ENCODE results near the gene RTN4. TPM values are rescaled to one million over a fixed set of nuclear protein-coding genes. Genes with fewer than 3 reads are reported as not detected.

RTN4 gene
- total RNA-seq, 2 experiments from 2014 or later = 86.5 to 90.7 TPM

DNA sequence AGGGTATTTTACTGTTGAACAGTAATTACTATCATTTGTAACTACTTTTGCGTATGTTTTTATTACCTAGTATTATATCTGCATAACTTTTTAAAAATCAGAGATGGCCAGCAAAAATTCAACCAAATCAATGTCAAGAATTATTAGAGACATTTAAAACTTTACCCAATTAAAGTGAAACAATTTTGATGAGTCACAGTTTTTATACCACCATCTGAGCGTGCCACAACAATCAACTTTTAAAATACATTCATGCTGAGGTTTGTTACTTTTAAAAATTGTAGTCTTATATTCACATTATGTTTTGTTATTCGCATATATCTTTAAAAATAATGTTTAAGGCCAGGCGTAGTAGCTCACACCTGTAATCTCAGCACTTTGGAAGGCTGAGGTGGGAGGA, 114.9 kb downstream of the RTN4 start:
- Mint-ChIP-seq H3K27ac (no peak overlapping the region), H3K36me3 (no peaks in the 10 kb centered on the region), H3K4me1 (no peaks in the 10 kb centered on the region), H3K27me3 (no peaks in the 10 kb centered on the region), H3K9me3 (peaks cover 14% of the 10 kb centered on the region), H3K4me3 (no peak overlapping the region)
- DNase-seq = no peak

DNA sequence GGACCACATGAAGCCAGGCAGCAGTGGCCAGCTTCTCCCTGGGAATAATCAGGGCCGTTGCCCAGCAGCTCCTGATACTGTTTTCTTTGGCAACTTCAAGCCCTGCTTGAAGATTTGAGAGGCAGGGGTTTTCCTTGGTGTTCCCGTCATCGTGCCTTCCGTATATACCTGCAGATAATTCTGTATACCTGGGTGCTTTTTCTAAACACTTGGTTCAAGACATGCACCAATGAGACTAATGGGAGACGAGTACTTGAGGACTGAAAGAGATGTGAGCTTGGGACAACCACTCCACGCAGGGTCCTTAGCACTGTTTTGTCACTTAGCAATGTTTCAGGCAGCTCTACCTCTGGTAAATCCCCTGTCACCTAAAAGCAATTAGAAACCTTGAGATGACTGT, 118.8 kb downstream of the RTN4 start:
- peaks cover 3% of the 10 kb centered on the region for H3K4me1 Mint-ChIP-seq
- H3K27me3 Mint-ChIP-seq = no peaks in the 10 kb centered on the region
- no peaks in the 10 kb centered on the region for H3K36me3 Mint-ChIP-seq
- no peak for DNase-seq
- H3K9me3 Mint-ChIP-seq = peaks cover 2% of the 10 kb centered on the region
- no peak overlapping the region for H3K27ac Mint-ChIP-seq
- no peak overlapping the region for H3K4me3 Mint-ChIP-seq

DNA sequence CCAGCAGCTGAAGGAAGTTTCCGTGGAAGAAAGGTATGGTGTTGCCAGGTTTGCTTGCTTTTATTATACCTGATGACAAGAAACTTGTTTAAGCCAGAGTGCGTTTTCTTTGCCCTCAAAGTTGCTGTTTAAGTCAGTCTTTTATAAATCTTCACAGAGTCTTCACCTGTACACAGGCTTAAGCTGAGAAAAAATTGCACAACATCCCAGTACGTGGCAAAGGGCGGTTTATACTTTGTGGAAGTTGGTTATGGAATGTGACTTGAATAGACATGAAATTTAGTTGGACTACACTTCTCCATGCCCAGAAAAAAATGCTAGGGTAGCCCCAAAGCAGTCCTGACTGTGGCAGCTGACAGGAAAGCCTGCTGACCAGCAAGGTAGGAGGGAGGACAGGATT, 121.5 kb downstream of the RTN4 start:
- no peaks in the 10 kb centered on the region for H3K36me3 Mint-ChIP-seq
- no peak overlapping the region for H3K27ac Mint-ChIP-seq
- DNase-seq = no peak
- H3K27me3 Mint-ChIP-seq = no peaks in the 10 kb centered on the region
- peaks cover 3% of the 10 kb centered on the region for H3K4me1 Mint-ChIP-seq
- no peak overlapping the region for H3K4me3 Mint-ChIP-seq
- peaks cover 2% of the 10 kb centered on the region for H3K9me3 Mint-ChIP-seq

DNA sequence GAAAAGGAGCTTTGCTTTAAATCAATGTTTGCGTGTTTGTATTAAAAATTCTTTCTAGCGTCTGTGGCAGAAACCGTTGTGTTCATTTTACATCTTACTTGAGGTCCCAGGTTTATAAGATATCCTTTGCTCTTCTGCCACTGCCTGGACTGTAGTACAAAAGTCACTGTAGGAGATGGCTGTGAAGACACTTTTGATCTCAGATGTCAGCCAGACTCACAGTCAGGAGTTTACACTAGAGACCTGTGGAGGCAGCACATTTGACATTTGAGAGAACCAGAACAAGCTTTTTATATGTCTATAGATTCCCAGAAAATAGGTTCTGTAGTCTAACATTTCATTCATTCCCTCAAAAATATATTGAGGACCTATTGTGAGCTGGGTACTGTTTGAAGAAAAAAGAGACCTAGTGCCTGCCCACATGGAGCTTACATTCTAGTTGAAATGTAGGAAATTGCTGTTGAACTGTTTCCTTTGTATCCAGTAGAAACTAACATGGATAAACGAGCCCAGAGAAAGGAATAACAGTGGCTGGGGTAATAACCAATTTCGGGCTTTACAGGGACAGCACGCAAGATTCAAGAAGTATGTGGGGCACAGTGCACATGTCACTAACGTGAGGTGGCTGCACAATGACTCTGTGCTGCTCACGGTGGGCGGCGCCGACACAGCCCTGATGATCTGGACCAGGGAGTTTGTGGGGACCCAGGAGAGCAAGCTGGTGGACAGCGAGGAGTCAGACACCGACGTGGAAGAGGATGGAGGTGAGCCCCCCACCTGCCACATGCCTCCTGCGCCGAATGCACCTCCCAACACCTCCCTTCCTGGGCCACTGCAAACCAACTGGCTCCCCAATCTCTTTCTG, 122.3 kb downstream of the RTN4 start:
- no peak overlapping the region for H3K27ac Mint-ChIP-seq
- no peaks in the 10 kb centered on the region for H3K36me3 Mint-ChIP-seq
- no peaks in the 10 kb centered on the region for H3K27me3 Mint-ChIP-seq
- peaks cover 3% of the 10 kb centered on the region for H3K4me1 Mint-ChIP-seq
- peaks cover 2% of the 10 kb centered on the region for H3K9me3 Mint-ChIP-seq
- H3K4me3 Mint-ChIP-seq = no peak overlapping the region
- DNase-seq = no peak

DNA sequence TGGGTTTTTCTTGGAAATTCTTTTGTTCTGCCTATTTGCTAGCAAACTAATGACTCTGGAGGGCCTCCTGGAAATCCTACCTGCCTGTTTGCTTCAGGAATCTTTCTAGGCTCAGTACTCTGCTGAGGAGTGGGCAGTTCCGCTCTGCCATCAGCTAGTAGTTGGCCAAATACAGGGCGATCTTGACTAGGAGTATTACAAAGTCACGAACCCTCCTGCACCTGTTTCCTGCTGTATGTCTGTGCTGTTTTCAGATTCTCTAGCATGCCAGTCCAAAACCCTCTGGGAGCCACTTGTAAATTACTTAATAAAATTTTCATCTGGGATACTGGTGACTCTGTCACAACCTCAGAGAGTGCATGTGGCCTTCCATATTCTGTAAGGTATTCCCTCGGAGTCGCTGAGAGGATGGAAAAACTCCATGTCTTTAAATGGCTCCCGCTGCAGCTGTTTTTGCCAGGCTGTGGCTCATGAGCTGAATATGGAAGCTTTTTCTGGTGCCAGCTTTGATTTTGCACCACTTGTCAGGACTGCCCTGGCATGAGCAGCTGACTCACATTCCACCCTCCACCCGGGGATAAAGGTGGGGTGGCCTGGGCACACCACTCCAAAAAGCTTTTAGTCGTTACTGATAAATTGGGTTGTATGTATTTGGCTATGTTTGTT, 123.0 kb downstream of the RTN4 start:
- no peak for DNase-seq
- no peak overlapping the region for H3K27ac Mint-ChIP-seq
- no peaks in the 10 kb centered on the region for H3K27me3 Mint-ChIP-seq
- H3K4me1 Mint-ChIP-seq = peaks cover 3% of the 10 kb centered on the region
- no peaks in the 10 kb centered on the region for H3K36me3 Mint-ChIP-seq
- H3K4me3 Mint-ChIP-seq = no peak overlapping the region
- H3K9me3 Mint-ChIP-seq = peaks cover 2% of the 10 kb centered on the region

DNA sequence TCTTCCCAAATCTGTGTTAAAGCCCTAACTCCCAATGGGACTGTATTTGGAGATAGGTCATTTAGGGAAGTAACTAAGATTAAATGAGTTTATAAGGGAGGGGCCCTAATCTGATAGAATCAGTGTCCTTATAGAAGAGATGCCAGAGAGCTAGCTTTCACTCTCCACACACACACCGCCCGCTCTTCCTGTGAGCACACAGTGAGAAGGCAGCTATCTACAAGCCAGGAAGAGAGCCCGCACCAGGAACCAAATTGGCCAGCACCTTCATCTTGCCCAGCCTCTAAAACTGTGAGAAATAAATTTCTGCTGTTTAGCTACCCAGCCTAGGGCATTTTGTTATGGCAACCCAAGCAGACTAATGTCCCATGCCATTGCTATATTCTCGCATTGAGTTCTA, 125.2 kb downstream of the RTN4 start:
- H3K27me3 Mint-ChIP-seq = no peaks in the 10 kb centered on the region
- H3K9me3 Mint-ChIP-seq = peaks cover 8% of the 10 kb centered on the region
- no peaks in the 10 kb centered on the region for H3K36me3 Mint-ChIP-seq
- peaks cover 2% of the 10 kb centered on the region for H3K4me1 Mint-ChIP-seq
- no peak overlapping the region for H3K4me3 Mint-ChIP-seq
- no peak overlapping the region for H3K27ac Mint-ChIP-seq
- DNase-seq = no peak

DNA sequence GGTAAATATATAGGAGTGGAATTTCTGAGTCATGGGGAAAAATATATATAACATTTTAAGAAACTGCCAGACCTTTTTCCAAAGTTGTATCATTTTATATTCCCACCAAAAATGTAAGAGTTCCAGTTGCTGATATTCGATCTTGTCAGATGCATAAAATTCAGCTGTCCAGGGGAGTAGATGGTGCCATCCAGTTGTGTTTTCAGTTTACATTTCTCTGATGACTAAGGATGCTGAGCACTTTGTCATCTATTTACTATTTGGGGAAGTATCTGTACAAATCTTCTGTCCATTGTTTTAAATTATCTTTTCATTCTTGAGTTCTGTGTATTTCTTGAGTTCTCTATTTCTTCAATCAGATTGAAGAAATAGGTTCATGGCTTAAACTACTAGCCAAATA, 126.1 kb downstream of the RTN4 start:
- Mint-ChIP-seq H3K4me1 (no peaks in the 10 kb centered on the region), H3K9me3 (peaks cover 8% of the 10 kb centered on the region), H3K36me3 (no peaks in the 10 kb centered on the region)

More for the DNA sequence above, 126.1 kb downstream of the RTN4 start:
- peaks cover 3% of the 10 kb centered on the region for H3K27me3 Mint-ChIP-seq
- no peak overlapping the region for H3K4me3 Mint-ChIP-seq
- no peak for DNase-seq
- H3K27ac Mint-ChIP-seq = no peak overlapping the region

Other genes starting within 250 kb of the RTN4 start
- gene CLHC1, start 181.8 kb upstream of the RTN4 start, total RNA-seq = 1 to 10 TPM; 5.8 to 7.8 TPM
- gene RPS27A, start 182.2 kb upstream of the RTN4 start, total RNA-seq = 1,000 to 10,000 TPM; 1,246 to 1,356 TPM
- gene MTIF2, start 218.8 kb upstream of the RTN4 start, total RNA-seq = 10 to 100 TPM; 63.9 to 67.9 TPM

Data from activated naive CD8-positive, alpha-beta T cell treated with anti-CD3 and anti-CD28 coated beads for 36 hours (primary cell).